ENCODE results near the gene TCF3. TPM values are rescaled to one million over a fixed set of nuclear protein-coding genes. Genes with fewer than 3 reads are reported as not detected.

TCF3 gene
- total and polyA plus RNA-seq, 4 donors = 5.2 to 119 (median 12.8) TPM

DNA sequence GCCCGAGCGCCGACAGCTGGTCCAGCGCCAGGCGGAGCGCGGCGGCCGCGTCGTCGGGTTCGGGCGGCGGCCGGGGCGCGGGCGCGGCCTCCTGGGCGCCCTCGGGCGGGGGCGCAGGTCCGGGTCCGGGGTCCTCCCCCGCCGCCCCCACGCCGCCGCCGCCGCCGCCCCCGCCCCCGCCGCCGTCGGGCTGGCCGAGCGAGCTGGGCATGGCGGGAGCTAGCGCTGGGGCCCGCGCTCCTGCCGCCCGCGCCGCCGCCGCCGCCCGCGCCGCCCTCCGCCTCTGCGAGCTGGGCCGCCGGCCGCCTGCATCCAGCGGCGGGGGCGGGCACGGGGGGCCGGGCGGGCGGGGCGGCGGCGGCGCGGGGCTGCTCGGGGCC, 84.6 kb downstream of the TCF3 start:
- no peak overlapping the region for H3K9ac ChIP-seq (ENCODE audit: low read depth in 1 of 2, low read length in 2 of 2)
- whole genome bisulfite sequencing = 2% methylated on average over 72 of the region's 73 CpGs

DNA sequence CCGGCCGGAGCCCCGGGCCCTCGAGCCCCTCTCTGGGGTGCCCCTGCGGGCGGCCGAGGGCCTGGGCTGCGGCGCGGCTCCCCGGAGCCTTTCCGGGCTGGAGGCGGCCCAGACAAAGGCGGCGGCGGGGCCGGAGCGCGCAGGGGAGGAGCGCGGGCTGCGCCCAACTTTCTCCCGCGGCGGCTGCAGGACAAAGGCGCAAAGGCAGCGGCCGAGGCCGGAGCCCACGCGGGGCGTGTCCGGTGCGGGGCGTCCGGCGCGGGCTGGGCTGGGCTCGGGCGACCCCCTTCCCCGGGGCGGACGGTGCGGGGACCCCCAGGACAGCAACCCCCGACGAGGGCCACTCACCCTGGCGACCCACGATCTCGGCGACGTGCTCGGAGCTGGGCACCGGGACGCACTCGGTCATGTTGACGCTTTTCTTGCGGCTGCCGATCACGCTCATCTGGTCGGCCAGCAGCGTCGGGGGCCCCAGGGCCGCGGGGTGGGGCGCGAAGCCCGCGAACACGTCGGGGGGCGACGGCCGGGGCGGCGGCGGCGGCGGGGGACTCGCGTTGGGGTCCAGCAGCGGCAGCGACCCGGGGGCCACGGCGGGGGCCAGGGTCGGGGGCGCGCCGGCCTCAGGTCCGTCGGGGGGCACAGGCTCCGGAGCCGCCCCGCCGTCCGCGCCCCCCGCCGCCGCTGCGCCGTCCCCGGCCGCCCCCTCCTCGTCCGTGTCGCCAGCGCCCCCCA, 85.1 kb downstream of the TCF3 start:
- Histone ChIP-seq H3K4me1 (ENCODE audit: control insufficient read depth in 4 of 4, insufficient read depth in 4 of 4, low read length in 3 of 4) (peaks cover 0 to 12% (median 8%) of the 10 kb centered on the region in 4 donors), H3K27ac (ENCODE audit: low read depth in 1 of 2, low read length in 2 of 2) (peak overlapping the region in 1 of 2 donors; percentile 50), H3K36me3 (ENCODE audit: control insufficient read depth in 4 of 4, insufficient read depth in 3 of 4, low read depth in 1 of 4, low read length in 3 of 4) (no peaks in the 10 kb centered on the region), H3K9me3 (ENCODE audit: control insufficient read depth in 4 of 4, low read length in 3 of 4) (no peaks in the 10 kb centered on the region), H3K4me3 (ENCODE audit: low read depth in 1 of 3, low read length in 3 of 3) (peak overlapping the region; percentile 9 to 82 (median 32)), H3K9ac (ENCODE audit: low read depth in 1 of 2, low read length in 2 of 2) (no peak overlapping the region), H3K27me3 (ENCODE audit: control insufficient read depth in 4 of 4, insufficient read depth in 4 of 4, low read length in 3 of 4) (no peaks in the 10 kb centered on the region)
- WGBS = 2% methylated on average over 108 of the region's 108 CpGs
- DNase-seq (ENCODE audit: low spot score) = peak; percentile 39
- no peak for TF ChIP-seq FOXA2 (IDR thresholded peaks at IDR 0.05)
- no peak for TF ChIP-seq RAD21 (IDR thresholded peaks at IDR 0.05)
- TF ChIP-seq MAX (IDR thresholded peaks at IDR 0.05) = no peak
- no peak for TF ChIP-seq REST (IDR thresholded peaks at IDR 0.05)
- TF ChIP-seq RXRA (IDR thresholded peaks at IDR 0.05) = no peak
- no peak for TF ChIP-seq FOXA1 (IDR thresholded peaks at IDR 0.05)
- TF ChIP-seq HNF4A (conservative IDR thresholded peaks at IDR 0.05) = no peak
- TF ChIP-seq ZBTB33 (IDR thresholded peaks at IDR 0.05) = no peak

More for the DNA sequence above, 84.6 kb downstream of the TCF3 start:
- Histone ChIP-seq H3K27ac (ENCODE audit: low read depth in 1 of 2, low read length in 2 of 2) (no peak overlapping the region), H3K36me3 (ENCODE audit: control insufficient read depth in 4 of 4, insufficient read depth in 3 of 4, low read depth in 1 of 4, low read length in 3 of 4) (no peaks in the 10 kb centered on the region), H3K4me3 (ENCODE audit: low read depth in 1 of 3, low read length in 3 of 3) (peak overlapping the region in 1 of 3 donors; percentile 82), H3K27me3 (ENCODE audit: control insufficient read depth in 4 of 4, insufficient read depth in 4 of 4, low read length in 3 of 4) (no peaks in the 10 kb centered on the region), H3K9me3 (ENCODE audit: control insufficient read depth in 4 of 4, low read length in 3 of 4) (no peaks in the 10 kb centered on the region), H3K4me1 (ENCODE audit: control insufficient read depth in 4 of 4, insufficient read depth in 4 of 4, low read length in 3 of 4) (peaks cover 0 to 12% (median 8%) of the 10 kb centered on the region in 4 donors)
- DNase-seq (ENCODE audit: low spot score) = no peak
- TF ChIP-seq ZBTB33 (IDR thresholded peaks at IDR 0.05) (no peak), HNF4G (IDR thresholded peaks at IDR 0.05) (no peak), FOXA1 (IDR thresholded peaks at IDR 0.05) (no peak), RAD21 (IDR thresholded peaks at IDR 0.05) (no peak), ATF3 (IDR thresholded peaks at IDR 0.05) (no peak), TAF1 (conservative IDR thresholded peaks at IDR 0.05) (no peak), SP1 (IDR thresholded peaks at IDR 0.05) (no peak)
